ENCODE data around the gene TRIP4.
"Not testable (repeated sequence)": the region's sequence is repeated elsewhere in the genome, so short reads cannot be mapped to it uniquely, and the experiment has no call there.

The TRIP4 gene

DNA sequence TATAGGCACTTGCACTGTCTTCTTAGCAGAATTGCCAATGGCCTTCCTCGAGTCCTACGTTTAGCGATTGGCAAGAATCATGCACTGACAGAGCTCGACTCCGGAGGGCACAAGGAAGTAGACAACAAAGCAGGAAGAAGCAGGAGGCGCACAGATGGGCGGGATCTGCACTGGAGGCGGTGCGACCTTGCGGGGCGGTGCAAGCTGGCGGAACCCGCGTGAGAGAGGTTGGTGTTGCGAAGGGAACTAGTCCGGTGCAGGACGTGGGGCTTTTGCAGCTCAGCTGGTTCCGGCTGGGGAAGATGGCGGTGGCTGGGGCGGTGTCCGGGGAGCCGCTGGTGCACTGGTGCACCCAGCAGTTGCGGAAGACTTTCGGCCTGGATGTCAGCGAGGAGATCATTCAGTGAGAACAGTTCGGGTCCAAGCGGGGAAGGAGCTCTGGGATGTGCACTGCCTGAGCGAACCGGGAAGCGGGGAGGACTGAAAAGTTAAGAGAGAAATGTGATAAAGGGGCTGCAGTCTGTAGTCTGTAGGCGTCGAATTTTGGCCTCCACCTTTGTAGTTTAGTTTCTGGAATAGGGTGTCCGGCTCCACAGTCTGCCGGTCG is at the start of gene TRIP4:
TSS of gene TRIP4 (plus strand) at position 275 of the 607 bp plus-strand sequence. CDS start at position 303, 28 bp downstream.
- DNase-seq = peak; percentile 90 to 94

GRCh38 chr15:64340355-64340754 is 47.3 kb upstream of the TRIP4 start:
- DNase-seq = no peak

DNA sequence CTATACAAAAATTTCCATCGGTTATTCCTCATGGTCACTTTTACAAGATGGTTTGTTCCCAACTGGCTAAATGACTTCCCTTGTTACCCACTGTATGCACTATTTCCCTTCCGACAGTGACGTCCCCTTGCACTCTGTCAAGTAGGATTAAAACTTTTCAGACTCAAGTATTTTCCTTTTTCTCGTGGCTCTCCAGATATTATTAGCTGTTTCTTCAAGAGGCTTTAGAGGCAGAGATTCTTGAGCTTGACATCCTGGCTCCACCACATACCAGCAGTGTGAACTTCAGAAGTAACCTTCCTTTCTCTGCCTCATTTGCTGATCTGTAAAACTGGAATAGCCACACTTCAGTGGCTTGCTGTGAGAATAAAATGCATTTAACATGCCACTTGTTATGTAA is 45.7 kb upstream of the TRIP4 start:
- DNase-seq = no peak

DNA sequence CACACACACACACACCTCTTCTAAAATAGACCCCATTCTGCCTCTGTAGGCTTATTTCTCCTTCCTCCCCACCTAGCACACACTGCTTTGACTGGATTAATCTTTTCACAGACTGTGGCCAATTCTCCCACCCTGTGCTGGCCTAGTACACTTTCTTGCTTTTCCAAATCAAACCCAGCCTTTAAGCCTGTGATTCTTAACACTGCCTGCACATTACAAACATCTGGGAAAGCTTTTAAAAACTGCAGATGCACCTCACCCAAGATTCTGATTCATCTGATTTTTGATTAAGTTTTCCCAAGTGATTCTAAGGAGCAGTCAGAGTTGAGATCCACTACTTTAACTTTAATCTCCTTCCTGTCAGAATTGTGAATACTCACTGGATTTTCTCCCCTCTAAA is 44.4 kb upstream of the TRIP4 start:
- no peak for DNase-seq

GRCh38 chr15:64343841-64344240 is 43.8 kb upstream of the TRIP4 start:
- no peak for DNase-seq

DNA sequence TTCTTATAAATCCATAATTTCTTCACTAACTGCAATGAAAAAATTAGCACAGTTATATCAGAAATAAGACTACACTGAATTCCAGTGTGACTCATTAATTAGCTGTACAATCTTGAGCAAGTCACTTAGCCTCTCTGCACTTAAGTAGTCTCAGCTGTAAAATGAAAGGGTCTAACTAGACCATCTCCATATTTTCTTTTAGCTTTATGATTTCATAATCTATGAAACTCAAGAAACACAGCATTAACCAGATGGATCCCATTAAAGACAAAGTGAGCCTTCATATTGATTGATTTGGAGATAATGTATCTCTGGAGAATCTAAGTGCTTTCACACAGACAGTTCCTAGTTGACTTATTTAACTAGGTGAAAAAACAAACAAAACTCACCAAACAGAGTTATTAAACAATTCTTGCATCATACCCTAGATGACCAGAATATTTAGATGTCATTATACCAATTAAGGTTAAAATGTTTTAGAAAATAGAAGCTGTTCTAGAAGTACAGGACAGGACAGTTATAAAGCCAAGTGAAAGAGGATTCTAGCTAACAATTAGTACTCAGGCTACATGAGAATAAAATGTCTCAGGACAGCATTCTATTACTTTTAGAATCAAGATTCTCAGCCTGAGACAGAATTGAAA is 42.9 kb upstream of the TRIP4 start:
- DNase-seq = no peak

DNA sequence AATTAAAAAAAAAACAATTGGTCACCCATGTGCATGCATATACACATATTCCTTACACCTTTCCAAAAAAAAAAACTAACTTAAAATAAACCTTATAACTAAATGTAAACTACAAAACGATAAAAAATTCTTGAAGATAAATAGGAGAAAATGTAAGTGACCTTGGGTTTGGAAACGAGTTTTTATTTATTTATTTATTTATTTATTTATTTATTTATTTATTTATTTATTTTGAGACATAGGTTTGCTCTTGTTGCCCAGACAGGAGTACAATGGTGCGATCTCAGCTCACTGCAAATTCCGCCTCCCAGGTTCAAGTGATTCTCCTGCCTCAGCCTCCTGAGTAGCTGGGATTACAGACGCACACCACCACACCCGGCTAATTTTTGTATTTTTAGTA is 41.4 kb upstream of the TRIP4 start:
- not testable (repeated sequence) for DNase-seq

DNA sequence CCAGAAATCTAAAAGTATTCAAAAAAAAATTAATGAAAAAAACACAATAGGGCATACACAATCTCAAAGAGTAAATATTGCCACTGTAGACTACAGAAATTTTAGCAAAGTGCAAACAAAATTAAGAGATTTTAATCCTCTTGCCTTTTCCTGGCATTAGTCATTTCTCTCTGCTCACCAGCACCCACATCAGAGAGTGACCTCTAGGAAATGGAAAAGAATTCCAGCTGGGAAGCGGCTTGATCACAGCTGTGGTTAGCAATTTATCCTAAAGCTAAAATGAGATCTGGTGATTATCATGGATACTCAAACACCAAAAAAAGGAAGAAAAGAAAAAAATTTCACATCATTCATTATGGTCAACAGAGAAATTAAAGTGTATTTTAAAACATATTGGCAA is 39.2 kb upstream of the TRIP4 start:
- DNase-seq = no peak

- DNase-seq = no peak
These were observed 38.3 kb upstream of the TRIP4 start for GRCh38 chr15:64349375-64349774.

GRCh38 chr15:64351265-64351664 is 36.4 kb upstream of the TRIP4 start:
- DNase-seq = no peak

DNA sequence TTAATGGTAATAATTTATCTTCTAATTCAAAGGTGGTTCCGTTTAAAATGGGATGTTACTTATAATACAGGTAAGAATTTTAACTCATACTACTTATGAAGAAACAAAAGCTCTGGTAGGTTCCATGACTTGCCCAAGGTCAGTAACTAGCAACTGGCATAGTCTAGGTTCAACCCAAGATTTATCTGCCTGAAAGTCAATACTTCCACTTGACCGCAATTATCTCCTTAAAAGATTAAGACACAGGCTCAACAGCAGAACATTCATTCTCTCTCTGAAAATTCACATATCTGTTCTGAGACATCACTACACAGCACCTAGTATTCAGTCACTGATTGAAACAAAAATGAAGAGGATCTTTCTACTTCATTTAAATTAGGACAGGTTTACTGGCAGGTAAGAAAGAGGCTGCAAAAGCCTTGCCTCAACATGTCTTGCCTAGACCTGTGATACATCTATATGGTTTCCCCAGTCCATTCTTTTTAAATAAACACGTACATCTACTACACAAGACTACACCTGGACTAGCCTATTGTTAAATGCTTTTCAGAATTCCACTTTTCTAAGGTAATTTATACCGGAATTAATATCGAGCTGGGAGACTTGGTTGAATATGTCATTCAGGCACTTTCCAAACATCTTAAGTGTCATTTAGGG is 32.8 kb upstream of the TRIP4 start:
- DNase-seq = no peak

DNA sequence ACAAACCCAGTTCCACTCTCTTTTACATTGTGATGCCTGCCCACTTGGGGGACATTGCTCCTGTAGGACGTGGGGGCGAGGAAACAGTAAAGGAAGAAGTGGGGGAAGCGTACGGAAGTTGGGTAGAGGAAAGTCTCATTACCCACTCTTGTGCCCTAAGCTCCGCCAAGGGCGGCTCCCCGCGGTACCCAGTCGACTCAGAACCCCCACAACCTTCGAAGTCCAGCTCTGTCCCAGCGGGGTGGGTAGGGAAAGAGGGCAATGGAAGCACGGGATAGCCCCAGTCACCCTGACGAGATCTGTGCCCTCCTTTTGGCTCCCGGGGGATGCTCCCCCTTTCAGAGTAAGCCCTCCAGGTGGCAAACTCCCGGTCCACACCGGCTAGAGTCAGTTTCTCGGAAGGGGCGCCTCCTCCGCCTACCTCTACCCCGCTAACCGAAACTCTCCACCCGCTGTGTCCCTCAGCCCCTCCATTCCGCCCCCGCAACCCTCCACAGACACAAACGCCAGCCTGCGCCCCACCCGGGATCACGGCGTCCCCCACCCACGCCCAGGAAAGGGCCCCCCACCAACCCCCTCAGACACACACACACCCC is 32.2 kb upstream of the TRIP4 start:
- peak; percentile 43 to 65 for DNase-seq

GRCh38 chr15:64355944-64356709 is 31.5 kb upstream of the TRIP4 start, which contains the start of gene CSNK1G1:
Gene CSNK1G1, minus strand, starts transcription at chr15:64356173. Its CDS starts 55,674 bp downstream, at chr15:64300499.
- peak; percentile 89 to 95 for DNase-seq

DNA sequence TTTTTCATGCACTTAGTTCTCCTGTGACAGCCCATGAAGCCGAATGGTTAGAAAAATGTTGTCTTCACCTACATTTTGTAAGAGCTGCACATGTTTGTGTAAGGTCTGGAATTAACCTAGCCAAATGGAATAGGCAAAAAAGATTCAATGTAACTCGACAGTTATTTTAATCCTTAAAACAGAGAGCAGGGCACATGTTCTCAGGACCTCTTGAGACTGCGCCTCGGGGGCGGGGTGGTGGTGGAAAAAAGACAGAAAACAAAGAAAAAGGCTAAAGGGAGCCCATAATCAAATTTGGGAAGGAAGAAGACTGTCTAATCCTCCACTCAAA is 31.0 kb upstream of the TRIP4 start:
- DNase-seq = no peak

GRCh38 chr15:64361259-64361658 is 26.4 kb upstream of the TRIP4 start:
- DNase-seq = no peak

DNA sequence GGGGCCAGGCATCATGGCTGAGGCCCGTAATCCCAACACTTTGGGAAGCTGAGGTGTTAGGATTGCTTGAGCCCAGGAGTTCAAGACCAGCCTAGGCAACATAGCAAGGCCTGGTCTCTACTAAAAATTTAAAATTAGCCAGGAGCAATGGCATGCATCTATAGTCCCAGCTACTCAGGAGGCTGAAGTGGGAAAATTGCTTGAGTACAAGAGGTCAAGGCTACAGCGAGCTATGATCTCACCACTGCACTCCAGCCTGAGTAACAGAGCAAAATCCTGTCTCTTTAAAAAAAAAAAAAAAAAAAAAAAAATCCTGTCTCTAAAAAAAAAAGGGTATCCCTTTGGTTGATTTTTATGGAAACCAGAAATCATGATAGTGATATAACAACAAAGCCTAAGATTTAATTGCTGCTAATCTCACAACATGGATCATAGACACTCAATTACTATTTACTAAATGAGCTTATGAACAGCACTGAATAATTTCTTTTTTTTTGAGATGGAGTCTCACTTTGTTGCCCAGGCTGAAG is 18.5 kb upstream of the TRIP4 start:
- no peak for DNase-seq

DNA sequence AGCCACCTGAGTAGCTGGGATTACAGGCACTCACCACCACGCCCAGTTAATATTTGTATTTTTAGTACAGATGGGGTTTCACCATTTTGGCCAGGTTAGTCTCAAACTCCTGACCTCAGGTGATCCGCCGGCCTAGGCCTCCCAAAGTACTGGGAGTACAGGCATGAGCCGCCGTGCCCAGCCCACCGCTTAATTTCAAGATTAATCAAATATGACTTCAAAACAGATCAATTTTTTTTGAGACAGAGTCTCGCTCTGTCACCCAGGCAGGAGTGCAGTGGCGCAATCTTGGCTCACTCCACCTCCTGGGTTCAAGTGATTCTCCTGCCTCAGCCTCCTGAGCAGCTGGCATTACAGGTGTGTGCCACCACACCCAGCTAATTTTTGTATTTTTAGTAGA is 16.3 kb upstream of the TRIP4 start:
- not testable (repeated sequence) for DNase-seq

- DNase-seq = no peak
These were observed 14.3 kb upstream of the TRIP4 start for GRCh38 chr15:64373360-64373759.

GRCh38 chr15:64379216-64379960 is 8.2 kb upstream of the TRIP4 start:
- DNase-seq = no peak

DNA sequence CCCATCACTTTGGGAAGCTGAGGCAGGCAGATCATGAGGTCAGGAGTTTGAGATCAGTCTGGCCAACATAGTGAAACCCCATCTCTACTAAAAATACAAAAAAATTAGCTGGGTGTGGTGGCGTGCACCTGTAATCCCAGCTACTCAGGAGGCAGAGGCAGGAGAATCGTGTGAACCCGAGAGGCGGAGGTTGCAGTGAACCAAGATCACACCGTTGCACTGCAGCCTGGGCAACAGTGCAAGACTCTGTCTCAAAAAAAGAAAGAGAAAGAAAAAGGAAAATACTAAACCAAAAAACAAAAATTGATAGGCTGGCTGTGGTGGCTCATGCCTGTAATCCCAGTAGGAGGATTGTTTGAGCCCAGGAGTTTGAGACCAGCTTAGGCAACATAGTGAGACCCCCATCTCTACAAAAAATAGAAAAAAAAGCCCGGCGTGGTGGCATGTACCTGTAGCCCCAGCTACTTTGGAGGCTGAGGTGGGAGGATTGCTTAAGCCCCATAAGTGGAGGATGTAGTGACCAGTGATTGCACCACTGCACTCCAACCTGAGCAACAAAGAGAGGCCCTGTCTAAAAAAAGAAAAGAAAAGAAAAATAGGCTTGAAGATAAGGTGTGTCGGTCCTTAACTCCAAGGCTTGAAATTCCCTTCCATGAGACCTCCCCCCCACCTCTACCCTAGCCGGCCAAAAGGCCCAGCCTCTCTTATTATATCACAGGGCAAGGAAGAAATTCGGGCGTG is 7.3 kb upstream of the TRIP4 start:
- DNase-seq = not testable (repeated sequence)

GRCh38 chr15:64381000-64381751 is 6.5 kb upstream of the TRIP4 start, which contains the start of gene PCLAF:
Gene PCLAF, minus strand, starts transcription at chr15:64381441. Its CDS starts 70 bp downstream, at chr15:64381371.
- DNase-seq = peak; percentile 87 to 88

All from stimulated activated CD4-positive, alpha-beta T cell treated with anti-CD3 and anti-CD28 coated beads, Interleukin-4, amount 100 ng/mL, for 4 hours (primary cell).